Skin of body (tissue), 2 donors: ENCODE data around the gene KRT78. TPM values are rescaled to one million over a fixed set of nuclear protein-coding genes. Genes with fewer than 3 reads are reported as not detected.
"Not testable (repeated sequence)": the region's sequence is repeated elsewhere in the genome, so short reads cannot be mapped to it uniquely, and the experiment has no call there.

Source experiments
- DNase-seq: peaks from one replicate; lab custom pipeline; 2025; lab: John Stamatoyannopoulos, UW
- total RNA-seq: library from RNA; depleted of rRNA; stranded (reverse); fragments of >200 nt; gene quantifications from one replicate; pipeline ENCODE4 v1.2.3, GENCODE V29; 2014

KRT78 gene
- 13.7 TPM for total RNA-seq

GRCh38 chr12:52848661-52849255 is at the start of gene KRT78:
TSS of gene KRT78 (minus strand) at chr12:52848994. CDS start at chr12:52848930, 64 bp downstream.
- DNase-seq = no peak

GRCh38 chr12:52896190-52897100 is 47.7 kb upstream of the KRT78 start:
- no peak for DNase-seq

GRCh38 chr12:52895726-52896189 is 47.0 kb upstream of the KRT78 start:
- DNase-seq = no peak

GRCh38 chr12:52892974-52893373 is 44.2 kb upstream of the KRT78 start:
- DNase-seq = no peak

GRCh38 chr12:52892207-52892852 is 43.5 kb upstream of the KRT78 start:
- DNase-seq = no peak

- no peak for DNase-seq
Measured at GRCh38 chr12:52891044-52891443, 42.2 kb upstream of the KRT78 start.

- DNase-seq = no peak
Measured at GRCh38 chr12:52890417-52890816, 41.6 kb upstream of the KRT78 start.

- peak; percentile 49 for DNase-seq
Measured at GRCh38 chr12:52884526-52885293, 35.9 kb upstream of the KRT78 start.

GRCh38 chr12:52880499-52880898 is 31.7 kb upstream of the KRT78 start:
- not testable (repeated sequence) for DNase-seq

GRCh38 chr12:52879394-52880351 is 30.9 kb upstream of the KRT78 start:
- DNase-seq = peak; percentile 75

GRCh38 chr12:52878507-52879393 is 30.0 kb upstream of the KRT78 start:
- no peak for DNase-seq

GRCh38 chr12:52877242-52877641 is 28.4 kb upstream of the KRT78 start:
- no peak for DNase-seq

- no peak for DNase-seq
Measured at GRCh38 chr12:52876372-52876771, 27.6 kb upstream of the KRT78 start.

GRCh38 chr12:52874573-52875435 is 26.0 kb upstream of the KRT78 start:
- DNase-seq = no peak

- peak; percentile 66 for DNase-seq
Measured at GRCh38 chr12:52873832-52874572, 25.2 kb upstream of the KRT78 start.

GRCh38 chr12:52873513-52873831 is 24.7 kb upstream of the KRT78 start:
- no peak for DNase-seq

- no peak for DNase-seq
Measured at GRCh38 chr12:52872644-52873389, 24.0 kb upstream of the KRT78 start.
